Neuronal stem cell (in vitro differentiated cells): Measurements from ENCODE around the gene SLC26A6. TPM values are rescaled to one million over a fixed set of nuclear protein-coding genes. Genes with fewer than 3 reads are reported as not detected.

Source experiments
- DNase-seq: peaks from one replicate; pipeline ENCODE4 v3.0.0-alpha.2; 2013; ENCODE audit warnings: low spot score
- H2AFZ ChIP-seq: one replicate; pipeline ENCODE4 v1.6.1; 2013; ENCODE audit warnings: mild to moderate bottlenecking, low read length, inconsistent platforms
- H2AK5ac ChIP-seq: 2 replicates; pipeline ENCODE4 v1.6.1; 2013; ENCODE audit warnings: low read depth, mild to moderate bottlenecking, inconsistent platforms, low read length, moderate library complexity, mixed read lengths
- H2BK120ac ChIP-seq: 2 replicates; pipeline ENCODE4 v1.6.1; 2013; ENCODE audit warnings: low read depth, mild to moderate bottlenecking, inconsistent platforms, low read length, moderate library complexity, mixed read lengths
- H2BK12ac ChIP-seq: one replicate; pipeline ENCODE4 v1.6.1; 2013; ENCODE audit warnings: low read length, inconsistent platforms
- H2BK15ac ChIP-seq: 2 replicates; pipeline ENCODE4 v1.6.1; 2013; ENCODE audit warnings: mild to moderate bottlenecking, low read length, inconsistent platforms, mixed read lengths
- H2BK5ac ChIP-seq: one replicate; pipeline ENCODE4 v1.6.1; 2013; ENCODE audit warnings: inconsistent platforms, mild to moderate bottlenecking, low read length, moderate library complexity
- H3K14ac ChIP-seq: one replicate; pipeline ENCODE4 v1.6.1; 2013; ENCODE audit warnings: low read length, inconsistent platforms
- H3K18ac ChIP-seq: 2 replicates; pipeline ENCODE4 v1.6.1; 2013; ENCODE audit warnings: low read length, inconsistent platforms
- H3K23ac ChIP-seq: 2 replicates; pipeline ENCODE4 v1.6.1; 2013; ENCODE audit warnings: low read depth, mild to moderate bottlenecking, mixed read lengths, low read length, inconsistent platforms; ENCODE audit not compliant: poor library complexity
- H3K27ac ChIP-seq: replicated peaks from 3 replicates; pipeline ENCODE4 v1.5.1; 2013; ENCODE audit warnings: low read length, inconsistent platforms
- H3K27me3 ChIP-seq, 3 experiments: 2 replicates each; pipeline ENCODE4 v1.6.1; 2013; ENCODE audit warnings: low read length in 3 of 3, mild to moderate bottlenecking in 2 of 3, inconsistent platforms in 1 of 3, low read depth in 1 of 3, mixed read lengths in 1 of 3, moderate library complexity in 1 of 3; ENCODE audit not compliant: control insufficient read depth in 3 of 3, insufficient read depth in 3 of 3
- H3K36me3 ChIP-seq, 2 donors: replicated peaks in 1 of 2; 2 replicates each; pipeline ENCODE4 v1.6.1; 2013; ENCODE audit warnings: low read length in 2 of 2; ENCODE audit not compliant: control insufficient read depth in 2 of 2, insufficient read depth in 2 of 2
- H3K4ac ChIP-seq: 2 replicates; pipeline ENCODE4 v1.6.1; 2013; ENCODE audit warnings: inconsistent platforms, mild to moderate bottlenecking, low read length, moderate library complexity
- H3K4me1 ChIP-seq, 2 donors: 1 replicate in 1 of 2; 2 replicates in 1 of 2; pipeline ENCODE4 v1.6.1; 2013; ENCODE audit warnings: low read length in 2 of 2, low read depth in 1 of 2; ENCODE audit not compliant: control insufficient read depth in 2 of 2, insufficient read depth in 1 of 2
- H3K4me2 ChIP-seq: one replicate; pipeline ENCODE4 v1.6.1; 2013; ENCODE audit warnings: mild to moderate bottlenecking, low read length, inconsistent platforms; ENCODE audit not compliant: insufficient read depth, poor library complexity, severe bottlenecking
- H3K4me3 ChIP-seq, 2 donors: 2 replicates each; pipeline ENCODE4 v1.5.1; 2013; ENCODE audit warnings: low read length in 2 of 2, mild to moderate bottlenecking in 2 of 2, inconsistent platforms in 1 of 2, moderate library complexity in 1 of 2
- H3K79me1 ChIP-seq: one replicate; pipeline ENCODE4 v1.6.1; 2013; ENCODE audit warnings: low read depth, mild to moderate bottlenecking, inconsistent platforms, low read length, moderate library complexity
- H3K9ac ChIP-seq: one replicate; pipeline ENCODE4 v1.6.1; 2013; ENCODE audit warnings: mild to moderate bottlenecking, low read depth, low read length, inconsistent platforms; ENCODE audit not compliant: poor library complexity
- H3K9me3 ChIP-seq, 2 donors: replicated peaks in 1 of 2; 2 replicates each; pipeline versions ENCODE3 to v1.6.1; 2013; ENCODE audit warnings: low read length in 2 of 2, mild to moderate bottlenecking in 2 of 2, inconsistent platforms in 1 of 2, low read depth in 1 of 2, mixed read lengths in 1 of 2, moderate library complexity in 1 of 2; ENCODE audit not compliant: control insufficient read depth in 2 of 2, insufficient read depth in 1 of 2
- H4K8ac ChIP-seq: one replicate; pipeline ENCODE4 v1.6.1; 2013; ENCODE audit warnings: low read depth, mild to moderate bottlenecking, inconsistent platforms, low read length, moderate library complexity
- H4K91ac ChIP-seq: one replicate; pipeline ENCODE4 v1.6.1; 2013; ENCODE audit warnings: low read length, low read depth, mild to moderate bottlenecking, inconsistent platforms; ENCODE audit not compliant: poor library complexity
- WGBS, 2 donors: extraction: QIAGEN DNeasy Blood & Tissue Kit; methylation state at CpG; one replicate each; pipeline ENCODE4 v1.1.7; 2013; ENCODE audit warnings: missing lambda C conversion rate in 2 of 2, mixed read lengths in 1 of 2; ENCODE audit not compliant: insufficient read length in 2 of 2, insufficient replicate concordance in 1 of 2; ENCODE audit errors: extremely low coverage in 2 of 2; 5-methylcytosine and 5-hydroxymethylcytosine counted together
- small RNA-seq: library from polyadenylated mRNA; stranded (forward); fragments of <200 nt; extraction: miRNeasy Mini kit (QIAGEN cat#:217004); gene quantifications from one replicate; pipeline ENCODE3, GENCODE V24; 2013; ENCODE audit not compliant: insufficient read depth

The SLC26A6 gene

DNA sequence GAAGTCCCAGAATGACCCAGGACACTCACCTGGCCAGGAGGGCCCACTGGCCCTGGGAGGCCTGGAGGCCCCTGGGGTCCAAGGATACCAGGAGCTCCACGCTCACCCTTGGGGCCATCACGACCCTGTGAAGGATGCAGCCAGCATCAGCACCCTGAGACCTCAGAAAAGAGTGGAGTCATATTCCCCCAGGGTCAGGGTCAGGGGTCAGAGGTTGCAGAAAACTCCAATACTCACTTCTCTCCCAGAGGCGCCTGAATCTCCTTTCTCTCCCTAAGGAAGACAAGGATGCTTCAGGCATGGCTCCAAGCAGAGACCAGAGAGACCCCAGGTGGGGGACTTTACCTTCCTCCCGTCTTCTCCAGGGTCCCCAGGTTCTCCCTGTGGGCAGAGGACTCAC is 58.6 kb downstream of the SLC26A6 start:
- H2BK12ac ChIP-seq: no peak overlapping the region
- no peak overlapping the region for H3K4me2 ChIP-seq
- no peak for DNase-seq
- H4K8ac ChIP-seq: no peak overlapping the region
- no CpG with 5 or more reads among the region's 4 CpGs for WGBS, 2 donors
- H3K4me3 ChIP-seq: no peak overlapping the region
- no peak overlapping the region for H2BK15ac ChIP-seq
- H3K18ac ChIP-seq: no peak overlapping the region
- H3K36me3 ChIP-seq: peaks cover 5 to 7% of the 10 kb centered on the region in 2 donors
- no peak overlapping the region for H3K23ac ChIP-seq
- H3K14ac ChIP-seq: no peak overlapping the region
- H3K9ac ChIP-seq: no peak overlapping the region
- H3K27me3 ChIP-seq: no peaks in the 10 kb centered on the region
- no peak overlapping the region for H4K91ac ChIP-seq
- H2AFZ ChIP-seq: no peak overlapping the region
- peaks cover 0 to 2% of the 10 kb centered on the region in 2 donors for H3K4me1 ChIP-seq
- H2BK120ac ChIP-seq: no peak overlapping the region
- H2BK5ac ChIP-seq: no peak overlapping the region
- no peak overlapping the region for H3K4ac ChIP-seq
- peaks cover 2% of the 10 kb centered on the region for H3K79me1 ChIP-seq
- no peak overlapping the region for H2AK5ac ChIP-seq
- H3K27ac ChIP-seq: no peak overlapping the region
- no peaks in the 10 kb centered on the region for H3K9me3 ChIP-seq

Small RNA genes lying within 50 kb of the gene (small RNA-seq; reads per million reads assigned to genes)
- not detected for gene AC141002.1
